Uterus (tissue), 2 donors: ENCODE measurements around the gene COL6A1.

Source experiments
- POLR2A ChIP-seq, 2 donors: fragments of 450-650 bp; IDR thresholded peaks; one replicate each; pipeline ENCODE4 v1.6.1; 2016; ENCODE audit warnings: antibody characterized with exemption in 2 of 2, mild to moderate bottlenecking in 1 of 2, moderate library complexity in 1 of 2
- TF ChIP-seq, protein P1 (sequence below), 4 experiments: fragments of 200-600 bp in 2 of 4; fragments of 450-650 bp in 2 of 4; sonication (generic) in 2 of 4; IDR thresholded peaks; one replicate each; pipeline ENCODE4 v1.5.1; 2016 to 2019; ENCODE audit warnings: antibody characterized with exemption in 4 of 4, mild to moderate bottlenecking in 2 of 4, moderate library complexity in 1 of 4

DNA sequence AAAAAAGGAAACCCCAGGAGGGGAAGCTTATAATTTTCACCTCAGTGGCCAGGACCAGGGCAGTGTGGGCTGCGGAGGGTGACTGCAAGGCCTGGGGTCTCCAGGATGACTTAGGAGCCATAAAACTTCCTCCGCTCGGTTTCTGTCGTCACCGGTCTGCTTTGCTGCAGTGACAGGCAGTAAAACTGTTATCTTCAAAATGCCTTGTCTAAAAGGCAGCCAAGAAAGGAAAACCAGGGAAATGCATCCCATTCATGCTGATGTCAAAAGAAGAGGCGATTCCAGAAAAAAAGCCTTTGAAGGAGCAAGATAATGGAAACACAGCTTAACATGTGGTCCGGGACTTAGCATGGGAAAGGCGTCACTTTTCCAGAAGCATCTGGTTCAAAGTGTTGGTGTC is 42.0 kb downstream of the COL6A1 start:
- TF ChIP-seq, protein P1, sequence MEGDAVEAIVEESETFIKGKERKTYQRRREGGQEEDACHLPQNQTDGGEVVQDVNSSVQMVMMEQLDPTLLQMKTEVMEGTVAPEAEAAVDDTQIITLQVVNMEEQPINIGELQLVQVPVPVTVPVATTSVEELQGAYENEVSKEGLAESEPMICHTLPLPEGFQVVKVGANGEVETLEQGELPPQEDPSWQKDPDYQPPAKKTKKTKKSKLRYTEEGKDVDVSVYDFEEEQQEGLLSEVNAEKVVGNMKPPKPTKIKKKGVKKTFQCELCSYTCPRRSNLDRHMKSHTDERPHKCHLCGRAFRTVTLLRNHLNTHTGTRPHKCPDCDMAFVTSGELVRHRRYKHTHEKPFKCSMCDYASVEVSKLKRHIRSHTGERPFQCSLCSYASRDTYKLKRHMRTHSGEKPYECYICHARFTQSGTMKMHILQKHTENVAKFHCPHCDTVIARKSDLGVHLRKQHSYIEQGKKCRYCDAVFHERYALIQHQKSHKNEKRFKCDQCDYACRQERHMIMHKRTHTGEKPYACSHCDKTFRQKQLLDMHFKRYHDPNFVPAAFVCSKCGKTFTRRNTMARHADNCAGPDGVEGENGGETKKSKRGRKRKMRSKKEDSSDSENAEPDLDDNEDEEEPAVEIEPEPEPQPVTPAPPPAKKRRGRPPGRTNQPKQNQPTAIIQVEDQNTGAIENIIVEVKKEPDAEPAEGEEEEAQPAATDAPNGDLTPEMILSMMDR (IDR thresholded peaks at IDR 0.05): no peak
- no peak for TF ChIP-seq POLR2A (IDR thresholded peaks at IDR 0.05)
